ENCODE results near the gene GNPNAT1. TPM values are rescaled to one million over a fixed set of nuclear protein-coding genes. Genes with fewer than 3 reads are reported as not detected.
"Not testable (repeated sequence)": the region's sequence is repeated elsewhere in the genome, so short reads cannot be mapped to it uniquely, and the experiment has no call there.

GNPNAT1 gene
- total and polyA plus RNA-seq, 2 of the 8 experiments (the other 6 are each of a cell fraction or from before 2014, with no cell fraction given): 25.5 to 54.1 TPM

- no peak for TF ChIP-seq POLR2AphosphoS5 (IDR thresholded peaks at IDR 0.05; ENCODE audit: low read depth, low read length)
- no peak for TF ChIP-seq HDAC2 (IDR thresholded peaks at IDR 0.05; ENCODE audit: borderline replicate concordance in 1 of 2, low read depth in 2 of 2, low read length in 2 of 2)
- no peak for TF ChIP-seq SP2 (IDR thresholded peaks at IDR 0.05; ENCODE audit: low read length)
- no peak for TF ChIP-seq BRCA1 (IDR thresholded peaks at IDR 0.05; ENCODE audit: low read depth, low read length)
- TF ChIP-seq RFX5 (IDR thresholded peaks at IDR 0.05; ENCODE audit: borderline replicate concordance, low read depth, low read length): no peak
- TF ChIP-seq JUND (IDR thresholded peaks at IDR 0.05; ENCODE audit: low read length): no peak
- no peak for TF ChIP-seq BCL11A (IDR thresholded peaks at IDR 0.05; ENCODE audit: low read depth in 2 of 2, low read length in 2 of 2)
These were observed 24.2 kb downstream of the GNPNAT1 start (continued) for GRCh38 chr14:52767058-52767833.

- FAIRE-seq; H4K8ac ChIP-seq (ENCODE audit: extremely low read depth, insufficient read depth, low read length); H2BK5ac ChIP-seq (ENCODE audit: low read depth, low read length); H3K18ac ChIP-seq (ENCODE audit: extremely low read depth, low read length); H3K14ac ChIP-seq (ENCODE audit: insufficient read length); H2AK5ac ChIP-seq (ENCODE audit: low read depth, low read length); H3K4me2 ChIP-seq (ENCODE audit: insufficient read depth in 1 of 2, low read depth in 2 of 2, low read length in 2 of 2); H3K56ac ChIP-seq (replicated peaks; ENCODE audit: insufficient read length, low read depth, low read length); H4K20me1 ChIP-seq (replicated peaks in 1 of 2; ENCODE audit: control insufficient read depth in 1 of 2, insufficient read depth in 2 of 2, low read length in 2 of 2); H4K5ac ChIP-seq (ENCODE audit: insufficient read length, low read depth, low read length); H3K9me3 ChIP-seq (ENCODE audit: insufficient read depth in 2 of 2, low read depth in 1 of 2, low read length in 1 of 2); H3K27me3 ChIP-seq (replicated peaks in 1 of 4; ENCODE audit: control insufficient read depth in 3 of 4, extremely low read depth in 1 of 4, insufficient read depth in 3 of 4, low read length in 3 of 4); H3K79me2 ChIP-seq (ENCODE audit: control insufficient read depth in 1 of 2, insufficient read depth in 2 of 2, low read length in 2 of 2); H3K4ac ChIP-seq (replicated peaks; ENCODE audit: insufficient read length, low read depth, low read length); H2BK15ac ChIP-seq (ENCODE audit: low read length); H2AFZ ChIP-seq (ENCODE audit: low read length); H3K79me1 ChIP-seq (ENCODE audit: low read depth, low read length); POLR2A ChIA-PET (ENCODE audit: partially characterized antibody); H4K91ac ChIP-seq (replicated peaks; ENCODE audit: insufficient read length, low read length); H3K4me1 ChIP-seq (replicated peaks in 1 of 4; ENCODE audit: control insufficient read depth in 3 of 4, insufficient read depth in 4 of 4, low read length in 3 of 4); H2BK12ac ChIP-seq (ENCODE audit: low read depth, low read length); DNase-seq (ENCODE audit: low read depth in 1 of 2, low spot score in 2 of 2); H3K23me2 ChIP-seq (ENCODE audit: low read depth, low read length); H3K27ac ChIP-seq (ENCODE audit: low read depth, low read length); H2BK20ac ChIP-seq (ENCODE audit: low read length); H2BK120ac ChIP-seq (replicated peaks; ENCODE audit: low read depth, low read length); H3K23ac ChIP-seq (ENCODE audit: insufficient read length); H3K9ac ChIP-seq (replicated peaks in 1 of 4; ENCODE audit: extremely low read depth in 1 of 4, low read depth in 3 of 4, low read length in 3 of 4); H3K4me3 ChIP-seq (ENCODE audit: extremely low read depth in 1 of 4, insufficient read depth in 2 of 4, low read depth in 3 of 4, low read length in 4 of 4): not testable (repeated sequence)
- CTCF ChIA-PET (ENCODE audit: partially characterized antibody): interaction anchor here (2.4 kb wide), 1 partner anchor 198 kb away, joined by 5 read pairs; no protein-coding TSS in a partner anchor
- WGBS, 2 experiments (ENCODE audit: extremely low coverage in 1 of 2, insufficient coverage in 1 of 2, insufficient read length in 1 of 2, insufficient replicate concordance in 2 of 2, low coverage in 1 of 2, low lambda C conversion rate in 2 of 2, missing lambda C conversion rate in 1 of 2): 92% methylated on average over 4 of the region's 4 CpGs; no CpG with 5 or more reads in 1 of the 2 experiments
- peaks cover 0 to 42% (median 9%) of the 10 kb centered on the region in 4 experiments; a peak in 5 of 8 replicates for H3K36me3 ChIP-seq (ENCODE audit: control insufficient read depth in 2 of 4, insufficient read depth in 4 of 4, low read length in 3 of 4)
These were observed 28.5 kb downstream of the GNPNAT1 start for GRCh38 chr14:52762923-52763322.

Measured in H1 (cell line).